ENCODE measurements around the gene PKLR. TPM values are rescaled to one million over a fixed set of nuclear protein-coding genes. Genes with fewer than 3 reads are reported as not detected.
"Not testable (repeated sequence)": the region's sequence is repeated elsewhere in the genome, so short reads cannot be mapped to it uniquely, and the experiment has no call there.

Gene PKLR
- total and polyA plus RNA-seq, 12 donors: 0.11 TPM; not detected in 11

- DNase-seq (no peak), ATAC-seq (no peak)
- Histone ChIP-seq H3K4me3 (no peak overlapping the region), H3K9me3 (no peaks in the 10 kb centered on the region), H3K27me3 (no peaks in the 10 kb centered on the region), H3K36me3 (peaks cover 0 to 93% (median 60%) of the 10 kb centered on the region in 9 donors), H3K4me1 (peaks cover 0 to 15% (median 7%) of the 10 kb centered on the region in 9 donors), H3K27ac (no peak overlapping the region)
- intact Hi-C loops (cut with DNase I): loop anchor here in 2 of 10 donors (10.0 kb wide), 1 partner anchor 265 kb away; no protein-coding TSS in a partner anchor
- TF ChIP-seq CTCF (IDR thresholded peaks at IDR 0.05): no peak
- WGBS, 2 donors: 89 to 92% methylated on average over 11 of the region's 11 CpGs
Measured at GRCh38 chr1:155329980-155330598, 28.9 kb upstream of the PKLR start.

- H3K4me3 ChIP-seq; H3K27me3 ChIP-seq; DNase-seq; H3K27ac ChIP-seq; ATAC-seq; H3K9me3 ChIP-seq; intact Hi-C loops (cut with DNase I): not testable (repeated sequence)
- WGBS, 2 donors: 83 to 87% methylated on average over 7 of the region's 7 CpGs
- Histone ChIP-seq H3K4me1 (peaks cover 0 to 18% (median 11%) of the 10 kb centered on the region in 9 donors), H3K36me3 (peaks cover 0 to 81% (median 54%) of the 10 kb centered on the region in 9 donors)
Measured at GRCh38 chr1:155328856-155329255, 27.6 kb upstream of the PKLR start.

- Histone ChIP-seq H3K9me3 (no peaks in the 10 kb centered on the region), H3K27me3 (no peaks in the 10 kb centered on the region), H3K36me3 (peaks cover 0 to 72% (median 54%) of the 10 kb centered on the region in 9 donors), H3K4me1 (peaks cover 0 to 18% (median 11%) of the 10 kb centered on the region in 9 donors), H3K27ac (no peak overlapping the region), H3K4me3 (no peak overlapping the region)
- WGBS, 2 donors: 89 to 91% methylated on average over 4 of the region's 4 CpGs
- intact Hi-C loops (cut with DNase I): no loop called here
- ATAC-seq (no peak), DNase-seq (no peak)
- no peak for TF ChIP-seq CTCF (IDR thresholded peaks at IDR 0.05)
Measured at GRCh38 chr1:155327981-155328380, 26.7 kb upstream of the PKLR start.

- DNase-seq: no peak
- Histone ChIP-seq H3K4me1 (peaks cover 6 to 31% (median 23%) of the 10 kb centered on the region in 9 donors), H3K36me3 (peaks cover 0 to 64% (median 47%) of the 10 kb centered on the region in 9 donors), H3K27ac (no peak overlapping the region), H3K27me3 (no peaks in the 10 kb centered on the region), H3K4me3 (no peak overlapping the region), H3K9me3 (no peaks in the 10 kb centered on the region)
- intact Hi-C loops (cut with DNase I): no loop called here
- TF ChIP-seq CTCF (IDR thresholded peaks at IDR 0.05): no peak
- WGBS, 2 donors: 88 to 94% methylated on average over 7 of the region's 7 CpGs
- ATAC-seq: no peak
Measured at GRCh38 chr1:155326631-155327037, 25.4 kb upstream of the PKLR start.

- WGBS, 2 donors: 89 to 95% methylated on average over 6 of the region's 6 CpGs
- intact Hi-C loops (cut with DNase I): no loop called here
- no peaks in the 10 kb centered on the region for H3K9me3 ChIP-seq
- H3K36me3 ChIP-seq: peaks cover 0 to 59% (median 42%) of the 10 kb centered on the region in 9 donors
- ATAC-seq (no peak), DNase-seq (no peak)
- H3K4me3 ChIP-seq: no peak overlapping the region
- H3K27me3 ChIP-seq: no peaks in the 10 kb centered on the region
- peak overlapping the region in 1 of 10 donors; percentile 98 for H3K27ac ChIP-seq
- no peak for TF ChIP-seq CTCF (IDR thresholded peaks at IDR 0.05)
- H3K4me1 ChIP-seq: peaks cover 7 to 36% (median 28%) of the 10 kb centered on the region in 9 donors
Measured at GRCh38 chr1:155326020-155326526, 24.8 kb upstream of the PKLR start.
